ENCODE measurements around the gene CCDC157.

- TF ChIP-seq POLR2A (IDR thresholded peaks at IDR 0.05; ENCODE audit: low read depth, low read length), result no peak
- no peak for TF ChIP-seq POLR2AphosphoS5 (IDR thresholded peaks at IDR 0.05; ENCODE audit: low read depth, low read length)
Observed at GRCh38 chr22:30392661-30393321, 36.0 kb downstream of the CCDC157 start.
